ENCODE results near the gene SNX9.
"Not testable (repeated sequence)": the region's sequence is repeated elsewhere in the genome, so short reads cannot be mapped to it uniquely, and the experiment has no call there.

Gene SNX9

GRCh38 chr6:157892363-157892877, 69.4 kb downstream of the SNX9 start:
- DNase-seq, result no peak

DNA sequence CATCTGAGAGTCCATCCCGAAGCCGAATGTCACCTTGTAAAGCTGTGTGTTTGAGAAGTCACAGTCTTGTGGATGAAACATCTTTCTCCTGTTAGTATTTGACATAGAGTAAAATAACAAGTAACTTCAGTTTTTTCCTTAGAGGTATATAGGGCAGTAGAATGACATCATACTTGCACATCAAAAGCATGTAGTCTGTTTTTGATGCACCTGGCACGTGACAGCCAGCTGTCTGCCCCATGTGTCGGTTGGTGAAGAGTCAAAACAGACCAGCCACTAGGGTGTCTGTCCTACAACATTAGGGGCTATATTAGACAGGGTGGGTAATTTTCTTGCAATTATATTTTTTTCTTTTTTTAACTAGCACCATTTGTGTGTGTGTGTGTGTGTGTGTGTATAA, 70.2 kb downstream of the SNX9 start:
- peak in 1 of 2 experiments; percentile 23 for DNase-seq

DNA sequence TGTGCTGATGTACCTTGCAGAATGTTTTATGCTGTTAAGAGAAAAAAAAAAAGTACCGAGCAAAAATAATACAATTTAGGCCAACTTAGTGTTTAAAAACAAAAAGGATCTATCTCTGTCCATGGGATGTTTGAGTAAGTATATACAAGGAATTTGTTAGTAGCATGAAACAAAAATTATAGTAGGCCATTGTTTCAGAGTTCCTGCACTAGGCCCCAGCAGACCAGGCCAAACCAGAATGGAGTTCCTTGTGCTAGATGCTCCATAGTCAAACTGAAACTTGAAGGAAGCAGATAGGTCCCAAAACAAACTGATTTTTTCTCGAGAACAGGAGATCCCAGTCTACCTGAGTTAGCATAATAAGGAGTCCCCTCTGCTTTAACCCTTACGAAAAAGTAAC, 72.5 kb downstream of the SNX9 start:
- no peak for DNase-seq

GRCh38 chr6:157896932-157897331, 73.9 kb downstream of the SNX9 start:
- no peak for DNase-seq

GRCh38 chr6:157898169-157898568, 75.1 kb downstream of the SNX9 start:
- no peak for DNase-seq

- DNase-seq, result no peak
Observed at GRCh38 chr6:157898640-157899039, 75.6 kb downstream of the SNX9 start.

DNA sequence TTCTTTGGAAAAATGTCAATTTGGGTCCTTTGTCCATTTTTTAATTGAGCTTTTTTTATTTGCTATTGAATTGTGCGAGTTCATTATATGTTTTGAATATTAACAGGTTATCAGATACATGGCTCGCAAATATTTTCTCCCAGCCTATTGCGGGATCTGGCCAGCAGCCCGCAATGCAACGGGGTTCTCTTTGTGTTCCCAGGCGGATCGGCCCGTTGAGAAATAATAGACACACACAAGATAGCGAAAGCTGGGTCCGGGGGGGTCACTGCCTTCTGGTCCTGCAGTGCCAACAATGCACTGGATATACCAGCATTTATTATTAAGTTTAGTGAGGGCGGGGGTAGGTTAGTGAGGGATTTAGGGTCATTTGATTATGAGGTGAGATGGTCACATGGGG, 77.2 kb downstream of the SNX9 start:
- DNase-seq, result not testable (repeated sequence)

GRCh38 chr6:157900751-157901150, 77.7 kb downstream of the SNX9 start:
- DNase-seq, result peak in 1 of 2 experiments; percentile 34

DNA sequence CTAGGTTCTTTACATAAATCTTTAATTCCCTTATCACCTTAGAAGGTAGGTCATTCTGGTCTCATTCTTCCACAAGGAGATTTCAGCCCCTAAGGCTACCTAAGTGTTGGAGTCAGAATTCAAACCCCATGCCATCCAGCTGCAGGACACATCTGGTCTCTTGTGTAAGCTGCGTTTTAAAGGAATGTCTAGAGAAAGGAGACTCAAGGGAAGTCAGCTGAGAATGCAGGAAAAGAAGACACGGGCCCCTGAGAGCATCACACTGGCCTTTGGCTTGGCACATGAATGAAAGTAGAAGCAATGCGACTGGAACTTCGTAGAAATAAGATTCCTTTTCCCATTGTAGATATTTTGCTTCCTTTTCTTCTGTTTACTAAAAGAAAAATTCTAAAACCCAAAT, 82.0 kb downstream of the SNX9 start:
- no peak for DNase-seq

DNA sequence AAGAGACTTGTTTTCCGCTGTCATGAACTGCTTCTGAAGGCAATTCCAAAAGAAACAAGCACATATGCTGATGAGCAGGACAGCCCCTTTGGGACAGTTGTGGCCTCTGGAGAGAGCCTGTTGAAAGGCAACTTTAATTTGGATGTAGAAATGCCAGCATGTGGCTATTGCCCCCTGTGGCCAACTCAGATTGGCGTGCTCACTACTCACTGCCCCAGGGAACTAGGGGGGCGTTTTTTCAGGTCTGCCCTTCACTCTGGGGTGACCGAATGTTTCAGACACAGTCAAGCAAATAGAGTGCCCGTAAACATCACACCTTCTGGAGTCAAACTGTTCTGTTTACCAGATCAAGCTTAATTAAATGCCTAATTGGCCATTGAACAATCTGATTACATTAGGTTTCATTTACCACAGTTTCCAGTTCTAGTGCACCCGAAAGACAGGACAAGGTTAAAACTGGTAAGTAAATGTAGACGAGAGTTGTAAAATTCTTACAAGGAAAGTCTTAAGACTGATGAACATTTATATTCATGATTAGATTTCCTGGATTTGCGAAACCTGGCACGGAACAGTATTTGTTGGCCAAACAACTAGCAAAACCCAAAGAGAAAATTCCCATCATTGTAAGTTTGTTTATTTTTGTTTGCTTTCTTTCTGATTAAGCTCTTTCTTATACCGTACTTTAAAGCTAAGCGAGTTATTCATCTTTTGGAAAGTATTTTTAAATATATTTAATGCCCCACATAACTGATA, 82.7 kb downstream of the SNX9 start:
- DNase-seq, result no peak

DNA sequence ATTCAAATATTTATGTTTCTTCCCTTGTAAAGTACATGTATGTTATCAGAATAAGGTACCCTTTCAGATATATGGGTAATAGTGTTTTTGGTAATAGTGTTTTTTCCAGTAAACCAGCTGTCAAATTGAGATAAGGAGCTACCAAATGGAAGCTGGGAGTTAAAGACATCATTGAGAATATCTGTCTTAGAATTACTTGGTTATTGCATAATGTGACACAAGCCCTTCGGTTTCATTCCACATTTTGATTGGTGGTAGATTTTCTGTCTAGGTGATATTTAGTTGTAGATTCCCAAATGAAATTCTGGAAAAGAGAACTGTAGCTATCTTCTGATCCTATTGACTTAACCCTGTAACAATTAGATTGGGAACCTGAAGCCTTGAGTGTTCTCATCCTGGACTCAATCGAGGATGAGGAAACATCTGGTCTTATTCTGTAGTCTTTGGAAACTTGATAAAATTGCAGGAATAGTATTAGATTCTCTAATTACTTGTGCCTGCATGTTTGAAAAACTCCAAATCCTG, 83.6 kb downstream of the SNX9 start:
- peak in 1 of 2 experiments; percentile 40 for DNase-seq

- DNase-seq, result no peak
Observed at GRCh38 chr6:157907651-157908050, 84.6 kb downstream of the SNX9 start.

DNA sequence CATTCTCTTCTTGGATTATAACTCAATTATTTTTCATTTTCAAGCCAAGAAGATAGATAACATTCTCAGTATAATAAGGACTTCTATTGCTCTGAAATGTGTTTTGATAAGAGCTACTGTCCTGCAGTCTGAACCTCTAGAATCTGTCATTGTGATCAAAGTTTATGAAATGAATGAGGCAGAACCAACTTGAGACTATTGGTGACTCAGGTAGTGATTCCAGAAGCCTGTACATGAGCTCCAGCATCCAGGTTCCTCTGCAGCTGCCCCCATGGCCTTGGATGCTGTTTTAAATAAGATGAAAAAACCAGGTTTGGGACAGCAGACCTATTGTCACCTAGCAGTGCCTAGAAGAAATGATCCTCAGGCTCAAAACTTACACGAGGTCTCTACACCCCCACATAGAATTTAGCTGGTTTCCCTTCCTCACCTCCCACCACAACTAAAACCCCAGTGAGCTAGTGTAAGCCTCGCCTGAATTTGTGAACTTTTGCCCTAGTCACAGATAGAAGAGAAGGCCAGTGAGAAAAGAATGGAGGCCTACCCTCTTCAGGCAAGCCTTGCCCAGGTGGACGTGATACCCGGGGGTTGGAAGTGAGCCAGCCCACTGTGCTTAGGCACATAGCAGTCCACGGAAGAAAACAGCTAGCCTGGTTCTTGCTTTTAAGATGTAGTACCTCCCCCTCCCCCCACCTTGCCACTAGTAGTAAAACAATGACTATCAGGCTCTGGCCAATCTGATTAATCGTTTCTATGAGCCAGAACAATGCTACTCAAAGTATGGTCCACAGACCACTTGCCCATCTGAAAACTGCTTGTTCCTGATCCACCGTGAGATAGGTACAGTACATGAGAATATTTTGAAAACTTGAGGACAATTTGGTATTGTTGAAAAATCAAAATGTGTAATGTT, 85.6 kb downstream of the SNX9 start:
- no peak for DNase-seq

- no peak for DNase-seq
Observed at GRCh38 chr6:157909282-157909664, 86.2 kb downstream of the SNX9 start.

GRCh38 chr6:157911278-157911677, 88.2 kb downstream of the SNX9 start:
- DNase-seq, result peak; percentile 60 to 89

- DNase-seq, result peak; percentile 67 to 88
Observed at GRCh38 chr6:157911786-157912185, 88.7 kb downstream of the SNX9 start.

- DNase-seq, result peak; percentile 46 to 76
Observed at GRCh38 chr6:157912326-157912725, 89.3 kb downstream of the SNX9 start.

DNA sequence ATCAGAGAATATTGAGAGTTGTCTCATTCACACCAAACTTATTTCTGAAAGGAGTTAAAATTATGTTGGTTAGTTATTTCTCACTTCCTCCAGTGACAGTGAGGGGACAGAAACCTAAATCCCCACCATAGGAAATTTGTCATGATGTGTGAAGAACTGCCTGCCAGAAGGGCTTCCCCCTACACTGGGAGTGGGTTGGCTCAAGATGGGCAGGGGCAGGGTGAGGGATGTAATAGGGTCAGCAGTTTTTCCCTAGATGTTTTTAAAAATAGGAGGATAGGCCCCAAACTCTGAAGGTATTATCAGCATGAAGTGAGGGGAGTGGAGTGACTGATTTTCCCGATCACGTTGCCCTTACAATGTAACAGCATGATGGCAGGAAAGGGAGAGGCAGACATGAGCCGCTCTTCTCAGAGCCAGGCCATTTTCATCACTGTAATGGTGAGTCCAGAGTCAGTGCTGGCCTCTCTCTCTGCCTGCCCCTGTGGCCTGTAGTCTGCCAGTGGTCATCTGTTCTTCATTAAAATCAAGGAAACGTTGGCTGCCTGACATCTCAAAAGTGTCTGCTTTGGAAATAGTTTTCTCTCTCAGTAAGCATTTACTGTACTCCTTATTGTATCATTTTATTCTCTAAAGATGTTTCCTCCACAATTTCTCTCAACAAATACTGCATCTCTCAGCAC, 98.8 kb downstream of the SNX9 start:
- no peak for DNase-seq

- DNase-seq, result no peak
Observed at GRCh38 chr6:157925771-157926170, 102.7 kb downstream of the SNX9 start.

GRCh38 chr6:157927011-157927410, 104.0 kb downstream of the SNX9 start:
- DNase-seq, result no peak

DNA sequence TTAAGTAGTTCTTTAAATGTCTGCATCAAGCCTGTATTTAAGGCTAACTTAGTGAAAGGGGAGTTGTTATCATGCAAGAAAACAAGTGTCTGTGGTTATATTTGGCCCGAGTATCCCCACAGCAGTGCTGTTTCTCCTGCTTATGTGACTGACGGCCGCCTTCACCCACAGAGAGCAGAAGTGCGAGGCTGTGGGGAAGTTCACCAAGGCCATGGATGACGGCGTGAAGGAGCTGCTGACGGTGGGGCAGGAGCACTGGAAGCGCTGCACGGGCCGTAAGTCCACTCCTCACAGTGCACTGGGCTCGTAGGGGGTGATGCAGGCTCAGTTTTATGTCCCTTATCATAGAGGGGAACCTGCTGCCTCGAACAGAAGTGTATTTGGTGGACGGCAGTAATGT, 105.4 kb downstream of the SNX9 start:
- no peak for DNase-seq

GRCh38 chr6:157929076-157929475, 106.0 kb downstream of the SNX9 start:
- no peak for DNase-seq

- no peak for DNase-seq
Observed at GRCh38 chr6:157929765-157930319, 106.8 kb downstream of the SNX9 start.
